ENCODE measurements around the gene KLK11. TPM values are rescaled to one million over a fixed set of nuclear protein-coding genes. Genes with fewer than 3 reads are reported as not detected.

KLK11 gene
- total and polyA plus RNA-seq, 2 of the 8 experiments (the other 6 are each of a cell fraction or from before 2014, with no cell fraction given): 0.45 TPM; not detected in 1

- TF ChIP-seq, protein P1, sequence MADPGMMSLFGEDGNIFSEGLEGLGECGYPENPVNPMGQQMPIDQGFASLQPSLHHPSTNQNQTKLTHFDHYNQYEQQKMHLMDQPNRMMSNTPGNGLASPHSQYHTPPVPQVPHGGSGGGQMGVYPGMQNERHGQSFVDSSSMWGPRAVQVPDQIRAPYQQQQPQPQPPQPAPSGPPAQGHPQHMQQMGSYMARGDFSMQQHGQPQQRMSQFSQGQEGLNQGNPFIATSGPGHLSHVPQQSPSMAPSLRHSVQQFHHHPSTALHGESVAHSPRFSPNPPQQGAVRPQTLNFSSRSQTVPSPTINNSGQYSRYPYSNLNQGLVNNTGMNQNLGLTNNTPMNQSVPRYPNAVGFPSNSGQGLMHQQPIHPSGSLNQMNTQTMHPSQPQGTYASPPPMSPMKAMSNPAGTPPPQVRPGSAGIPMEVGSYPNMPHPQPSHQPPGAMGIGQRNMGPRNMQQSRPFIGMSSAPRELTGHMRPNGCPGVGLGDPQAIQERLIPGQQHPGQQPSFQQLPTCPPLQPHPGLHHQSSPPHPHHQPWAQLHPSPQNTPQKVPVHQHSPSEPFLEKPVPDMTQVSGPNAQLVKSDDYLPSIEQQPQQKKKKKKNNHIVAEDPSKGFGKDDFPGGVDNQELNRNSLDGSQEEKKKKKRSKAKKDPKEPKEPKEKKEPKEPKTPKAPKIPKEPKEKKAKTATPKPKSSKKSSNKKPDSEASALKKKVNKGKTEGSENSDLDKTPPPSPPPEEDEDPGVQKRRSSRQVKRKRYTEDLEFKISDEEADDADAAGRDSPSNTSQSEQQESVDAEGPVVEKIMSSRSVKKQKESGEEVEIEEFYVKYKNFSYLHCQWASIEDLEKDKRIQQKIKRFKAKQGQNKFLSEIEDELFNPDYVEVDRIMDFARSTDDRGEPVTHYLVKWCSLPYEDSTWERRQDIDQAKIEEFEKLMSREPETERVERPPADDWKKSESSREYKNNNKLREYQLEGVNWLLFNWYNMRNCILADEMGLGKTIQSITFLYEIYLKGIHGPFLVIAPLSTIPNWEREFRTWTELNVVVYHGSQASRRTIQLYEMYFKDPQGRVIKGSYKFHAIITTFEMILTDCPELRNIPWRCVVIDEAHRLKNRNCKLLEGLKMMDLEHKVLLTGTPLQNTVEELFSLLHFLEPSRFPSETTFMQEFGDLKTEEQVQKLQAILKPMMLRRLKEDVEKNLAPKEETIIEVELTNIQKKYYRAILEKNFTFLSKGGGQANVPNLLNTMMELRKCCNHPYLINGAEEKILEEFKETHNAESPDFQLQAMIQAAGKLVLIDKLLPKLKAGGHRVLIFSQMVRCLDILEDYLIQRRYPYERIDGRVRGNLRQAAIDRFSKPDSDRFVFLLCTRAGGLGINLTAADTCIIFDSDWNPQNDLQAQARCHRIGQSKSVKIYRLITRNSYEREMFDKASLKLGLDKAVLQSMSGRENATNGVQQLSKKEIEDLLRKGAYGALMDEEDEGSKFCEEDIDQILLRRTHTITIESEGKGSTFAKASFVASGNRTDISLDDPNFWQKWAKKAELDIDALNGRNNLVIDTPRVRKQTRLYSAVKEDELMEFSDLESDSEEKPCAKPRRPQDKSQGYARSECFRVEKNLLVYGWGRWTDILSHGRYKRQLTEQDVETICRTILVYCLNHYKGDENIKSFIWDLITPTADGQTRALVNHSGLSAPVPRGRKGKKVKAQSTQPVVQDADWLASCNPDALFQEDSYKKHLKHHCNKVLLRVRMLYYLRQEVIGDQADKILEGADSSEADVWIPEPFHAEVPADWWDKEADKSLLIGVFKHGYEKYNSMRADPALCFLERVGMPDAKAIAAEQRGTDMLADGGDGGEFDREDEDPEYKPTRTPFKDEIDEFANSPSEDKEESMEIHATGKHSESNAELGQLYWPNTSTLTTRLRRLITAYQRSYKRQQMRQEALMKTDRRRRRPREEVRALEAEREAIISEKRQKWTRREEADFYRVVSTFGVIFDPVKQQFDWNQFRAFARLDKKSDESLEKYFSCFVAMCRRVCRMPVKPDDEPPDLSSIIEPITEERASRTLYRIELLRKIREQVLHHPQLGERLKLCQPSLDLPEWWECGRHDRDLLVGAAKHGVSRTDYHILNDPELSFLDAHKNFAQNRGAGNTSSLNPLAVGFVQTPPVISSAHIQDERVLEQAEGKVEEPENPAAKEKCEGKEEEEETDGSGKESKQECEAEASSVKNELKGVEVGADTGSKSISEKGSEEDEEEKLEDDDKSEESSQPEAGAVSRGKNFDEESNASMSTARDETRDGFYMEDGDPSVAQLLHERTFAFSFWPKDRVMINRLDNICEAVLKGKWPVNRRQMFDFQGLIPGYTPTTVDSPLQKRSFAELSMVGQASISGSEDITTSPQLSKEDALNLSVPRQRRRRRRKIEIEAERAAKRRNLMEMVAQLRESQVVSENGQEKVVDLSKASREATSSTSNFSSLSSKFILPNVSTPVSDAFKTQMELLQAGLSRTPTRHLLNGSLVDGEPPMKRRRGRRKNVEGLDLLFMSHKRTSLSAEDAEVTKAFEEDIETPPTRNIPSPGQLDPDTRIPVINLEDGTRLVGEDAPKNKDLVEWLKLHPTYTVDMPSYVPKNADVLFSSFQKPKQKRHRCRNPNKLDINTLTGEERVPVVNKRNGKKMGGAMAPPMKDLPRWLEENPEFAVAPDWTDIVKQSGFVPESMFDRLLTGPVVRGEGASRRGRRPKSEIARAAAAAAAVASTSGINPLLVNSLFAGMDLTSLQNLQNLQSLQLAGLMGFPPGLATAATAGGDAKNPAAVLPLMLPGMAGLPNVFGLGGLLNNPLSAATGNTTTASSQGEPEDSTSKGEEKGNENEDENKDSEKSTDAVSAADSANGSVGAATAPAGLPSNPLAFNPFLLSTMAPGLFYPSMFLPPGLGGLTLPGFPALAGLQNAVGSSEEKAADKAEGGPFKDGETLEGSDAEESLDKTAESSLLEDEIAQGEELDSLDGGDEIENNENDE (IDR thresholded peaks at IDR 0.05; ENCODE audit: insufficient replicate concordance, low read length): no peak
- no peak for TF ChIP-seq CTCF (IDR thresholded peaks at IDR 0.05; ENCODE audit: control extremely low read depth in 1 of 3, insufficient read depth in 1 of 3, low read depth in 1 of 3, low read length in 3 of 3)
- no peak for TF ChIP-seq MAX (IDR thresholded peaks at IDR 0.05)
- TF ChIP-seq YY1 (IDR thresholded peaks at IDR 0.05; ENCODE audit: low read depth, low read length): no peak
- no peak for TF ChIP-seq SP2 (IDR thresholded peaks at IDR 0.05; ENCODE audit: low read length)
- no peak for TF ChIP-seq TCF12 (IDR thresholded peaks at IDR 0.05; ENCODE audit: low read depth, low read length)
- TF ChIP-seq RXRA (IDR thresholded peaks at IDR 0.05; ENCODE audit: insufficient read depth, low read depth, low read length): no peak
- TF ChIP-seq CHD1 (IDR thresholded peaks at IDR 0.05; ENCODE audit: low read depth, low read length): no peak
- no peak for TF ChIP-seq ATF3 (IDR thresholded peaks at IDR 0.05; ENCODE audit: insufficient read depth, low read depth, low read length)
Observed at GRCh38 chr19:51014242-51014641, 12.2 kb downstream of the KLK11 start (continued).

Data from H1 (cell line).